ENCODE data around the gene C1orf167. TPM values are rescaled to one million over a fixed set of nuclear protein-coding genes. Genes with fewer than 3 reads are reported as not detected.

Gene C1orf167
- total and polyA plus RNA-seq, 2 of the 13 experiments (the other 11 are each of a cell fraction or from before 2014, with no cell fraction given), result not detected

DNA sequence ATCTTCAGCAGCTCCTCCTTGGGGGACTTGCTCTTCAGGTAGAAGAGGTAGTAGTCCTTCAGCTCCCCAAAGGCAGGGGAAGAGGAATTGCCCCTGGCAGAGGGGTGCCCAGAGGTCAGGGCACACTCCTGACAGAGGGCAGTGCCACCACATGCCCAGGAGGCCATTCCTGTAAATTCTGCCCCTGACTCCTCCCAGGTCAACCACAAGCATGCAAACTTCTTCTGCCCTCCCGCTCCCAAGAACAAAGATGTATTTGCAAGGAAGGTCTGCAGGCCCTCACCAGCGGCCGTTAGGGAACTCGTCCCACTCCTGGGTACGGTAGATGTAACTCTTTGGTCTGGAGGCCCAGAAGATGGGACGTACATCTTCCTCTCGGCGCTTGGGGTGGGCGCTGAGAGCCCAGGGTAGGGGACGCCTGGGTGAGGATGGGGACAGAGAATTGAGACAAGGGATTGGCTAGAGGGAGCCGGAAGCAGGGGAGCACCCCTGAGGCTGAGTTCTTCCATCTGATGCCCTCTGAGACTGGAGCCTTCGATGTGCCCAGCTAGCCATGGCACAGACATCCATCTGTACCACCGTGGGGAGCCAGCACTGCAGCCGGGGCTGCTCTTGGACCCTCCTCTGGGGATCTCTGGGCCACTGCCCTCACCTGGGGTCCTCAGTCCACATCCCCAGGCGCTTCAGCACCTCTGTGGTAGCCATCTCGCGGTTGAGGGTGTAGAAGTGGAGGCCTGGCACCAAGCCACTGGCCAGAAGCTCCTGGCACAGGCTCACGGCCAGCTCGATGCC, 32.6 kb downstream of the C1orf167 start (continued):
- TF ChIP-seq, protein P1, sequence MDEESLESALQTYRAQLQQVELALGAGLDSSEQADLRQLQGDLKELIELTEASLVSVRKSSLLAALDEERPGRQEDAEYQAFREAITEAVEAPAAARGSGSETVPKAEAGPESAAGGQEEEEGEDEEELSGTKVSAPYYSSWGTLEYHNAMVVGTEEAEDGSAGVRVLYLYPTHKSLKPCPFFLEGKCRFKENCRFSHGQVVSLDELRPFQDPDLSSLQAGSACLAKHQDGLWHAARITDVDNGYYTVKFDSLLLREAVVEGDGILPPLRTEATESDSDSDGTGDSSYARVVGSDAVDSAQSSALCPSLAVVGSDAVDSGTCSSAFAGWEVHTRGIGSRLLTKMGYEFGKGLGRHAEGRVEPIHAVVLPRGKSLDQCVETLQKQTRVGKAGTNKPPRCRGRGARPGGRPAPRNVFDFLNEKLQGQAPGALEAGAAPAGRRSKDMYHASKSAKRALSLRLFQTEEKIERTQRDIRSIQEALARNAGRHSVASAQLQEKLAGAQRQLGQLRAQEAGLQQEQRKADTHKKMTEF (CRISPR knock-in tag; IDR thresholded peaks at IDR 0.05), result no peak

DNA sequence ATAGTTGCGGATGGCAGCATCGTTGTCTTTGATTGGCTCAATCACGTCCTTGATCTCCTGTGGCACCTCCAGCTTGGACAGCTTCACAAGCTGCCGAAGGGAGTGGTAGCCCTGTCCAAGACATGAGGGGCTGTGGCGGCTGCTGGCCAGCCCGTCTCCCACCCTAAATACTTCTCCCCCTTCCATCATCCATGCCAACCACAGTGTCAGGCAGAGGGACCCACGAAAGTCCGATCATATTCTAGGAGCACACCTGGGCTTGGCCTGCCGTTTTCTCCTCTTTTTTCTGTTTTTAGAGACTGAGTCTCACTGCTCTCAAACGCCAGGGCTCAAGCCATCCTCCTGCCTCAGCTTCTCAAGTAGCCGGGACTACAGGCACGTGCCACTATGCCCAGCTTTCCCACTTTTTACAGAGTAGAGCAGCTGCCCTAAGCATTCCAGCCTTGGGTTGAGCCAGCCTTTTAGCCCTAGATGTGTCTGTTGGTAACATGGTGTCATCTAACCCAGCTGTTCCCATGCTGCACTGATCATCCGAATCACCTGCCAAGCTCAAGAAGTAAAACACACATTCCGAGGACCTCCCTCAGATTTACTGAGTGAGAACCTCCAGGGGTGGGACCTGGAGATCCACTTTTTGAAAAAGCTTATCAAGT, 33.4 kb downstream of the C1orf167 start:
- FAIRE-seq, result no peak
- no peaks in the 10 kb centered on the region for H3K9me3 ChIP-seq (ENCODE audit: low read length)
- H3K27me3 ChIP-seq (ENCODE audit: control insufficient read depth in 1 of 2, insufficient read depth in 2 of 2, low read length in 2 of 2), result no peaks in the 10 kb centered on the region
- in situ Hi-C loops (cut with HindIII; ENCODE audit: extremely low pct_ligation_motif_present, low pct_unique_long_range_greater_than_20kb), result no loop called here
- no peak overlapping the region for H3K4me3 ChIP-seq (replicated peaks in 1 of 3; ENCODE audit: insufficient read depth in 1 of 3, low read depth in 2 of 3, low read length in 3 of 3)
- no peak for TF ChIP-seq STAG1 (CRISPR knock-in tag; IDR thresholded peaks at IDR 0.05)
- no peak for TF ChIP-seq NRL (CRISPR knock-in tag; IDR thresholded peaks at IDR 0.05; ENCODE audit: borderline replicate concordance)
- TF ChIP-seq ZNF33A (CRISPR knock-in tag; IDR thresholded peaks at IDR 0.05; ENCODE audit: borderline replicate concordance), result no peak
- TF ChIP-seq, protein P2, sequence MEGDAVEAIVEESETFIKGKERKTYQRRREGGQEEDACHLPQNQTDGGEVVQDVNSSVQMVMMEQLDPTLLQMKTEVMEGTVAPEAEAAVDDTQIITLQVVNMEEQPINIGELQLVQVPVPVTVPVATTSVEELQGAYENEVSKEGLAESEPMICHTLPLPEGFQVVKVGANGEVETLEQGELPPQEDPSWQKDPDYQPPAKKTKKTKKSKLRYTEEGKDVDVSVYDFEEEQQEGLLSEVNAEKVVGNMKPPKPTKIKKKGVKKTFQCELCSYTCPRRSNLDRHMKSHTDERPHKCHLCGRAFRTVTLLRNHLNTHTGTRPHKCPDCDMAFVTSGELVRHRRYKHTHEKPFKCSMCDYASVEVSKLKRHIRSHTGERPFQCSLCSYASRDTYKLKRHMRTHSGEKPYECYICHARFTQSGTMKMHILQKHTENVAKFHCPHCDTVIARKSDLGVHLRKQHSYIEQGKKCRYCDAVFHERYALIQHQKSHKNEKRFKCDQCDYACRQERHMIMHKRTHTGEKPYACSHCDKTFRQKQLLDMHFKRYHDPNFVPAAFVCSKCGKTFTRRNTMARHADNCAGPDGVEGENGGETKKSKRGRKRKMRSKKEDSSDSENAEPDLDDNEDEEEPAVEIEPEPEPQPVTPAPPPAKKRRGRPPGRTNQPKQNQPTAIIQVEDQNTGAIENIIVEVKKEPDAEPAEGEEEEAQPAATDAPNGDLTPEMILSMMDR (CRISPR knock-in tag; IDR thresholded peaks at IDR 0.05), result no peak
- TF ChIP-seq, protein P3, sequence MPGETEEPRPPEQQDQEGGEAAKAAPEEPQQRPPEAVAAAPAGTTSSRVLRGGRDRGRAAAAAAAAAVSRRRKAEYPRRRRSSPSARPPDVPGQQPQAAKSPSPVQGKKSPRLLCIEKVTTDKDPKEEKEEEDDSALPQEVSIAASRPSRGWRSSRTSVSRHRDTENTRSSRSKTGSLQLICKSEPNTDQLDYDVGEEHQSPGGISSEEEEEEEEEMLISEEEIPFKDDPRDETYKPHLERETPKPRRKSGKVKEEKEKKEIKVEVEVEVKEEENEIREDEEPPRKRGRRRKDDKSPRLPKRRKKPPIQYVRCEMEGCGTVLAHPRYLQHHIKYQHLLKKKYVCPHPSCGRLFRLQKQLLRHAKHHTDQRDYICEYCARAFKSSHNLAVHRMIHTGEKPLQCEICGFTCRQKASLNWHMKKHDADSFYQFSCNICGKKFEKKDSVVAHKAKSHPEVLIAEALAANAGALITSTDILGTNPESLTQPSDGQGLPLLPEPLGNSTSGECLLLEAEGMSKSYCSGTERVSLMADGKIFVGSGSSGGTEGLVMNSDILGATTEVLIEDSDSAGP (CRISPR knock-in tag; IDR thresholded peaks at IDR 0.05; ENCODE audit: borderline replicate concordance), result no peak
- TF ChIP-seq, protein P4, sequence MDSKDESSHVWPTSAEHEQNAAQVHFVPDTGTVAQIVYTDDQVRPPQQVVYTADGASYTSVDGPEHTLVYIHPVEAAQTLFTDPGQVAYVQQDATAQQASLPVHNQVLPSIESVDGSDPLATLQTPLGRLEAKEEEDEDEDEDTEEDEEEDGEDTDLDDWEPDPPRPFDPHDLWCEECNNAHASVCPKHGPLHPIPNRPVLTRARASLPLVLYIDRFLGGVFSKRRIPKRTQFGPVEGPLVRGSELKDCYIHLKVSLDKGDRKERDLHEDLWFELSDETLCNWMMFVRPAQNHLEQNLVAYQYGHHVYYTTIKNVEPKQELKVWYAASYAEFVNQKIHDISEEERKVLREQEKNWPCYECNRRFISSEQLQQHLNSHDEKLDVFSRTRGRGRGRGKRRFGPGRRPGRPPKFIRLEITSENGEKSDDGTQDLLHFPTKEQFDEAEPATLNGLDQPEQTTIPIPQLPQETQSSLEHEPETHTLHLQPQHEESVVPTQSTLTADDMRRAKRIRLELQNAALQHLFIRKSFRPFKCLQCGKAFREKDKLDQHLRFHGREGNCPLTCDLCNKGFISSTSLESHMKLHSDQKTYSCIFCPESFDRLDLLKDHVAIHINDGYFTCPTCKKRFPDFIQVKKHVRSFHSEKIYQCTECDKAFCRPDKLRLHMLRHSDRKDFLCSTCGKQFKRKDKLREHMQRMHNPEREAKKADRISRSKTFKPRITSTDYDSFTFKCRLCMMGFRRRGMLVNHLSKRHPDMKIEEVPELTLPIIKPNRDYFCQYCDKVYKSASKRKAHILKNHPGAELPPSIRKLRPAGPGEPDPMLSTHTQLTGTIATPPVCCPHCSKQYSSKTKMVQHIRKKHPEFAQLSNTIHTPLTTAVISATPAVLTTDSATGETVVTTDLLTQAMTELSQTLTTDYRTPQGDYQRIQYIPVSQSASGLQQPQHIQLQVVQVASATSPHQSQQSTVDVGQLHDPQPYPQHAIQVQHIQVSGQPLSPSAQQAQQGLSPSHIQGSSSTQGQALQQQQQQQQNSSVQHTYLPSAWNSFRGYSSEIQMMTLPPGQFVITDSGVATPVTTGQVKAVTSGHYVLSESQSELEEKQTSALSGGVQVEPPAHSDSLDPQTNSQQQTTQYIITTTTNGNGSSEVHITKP (CRISPR knock-in tag; IDR thresholded peaks at IDR 0.05; ENCODE audit: low read depth), result no peak
- POLR2A ChIA-PET, result interaction anchor here (1.0 kb wide), 1 partner anchor 10 kb away, joined by 3 read pairs; no protein-coding TSS in a partner anchor
- no peak for ATAC-seq
- 86% methylated on average over 13 of the region's 14 CpGs for WGBS (ENCODE audit: low lambda C conversion rate)
- no peaks in the 10 kb centered on the region for H3K79me2 ChIP-seq (ENCODE audit: insufficient read depth, low read length)
- H4K20me1 ChIP-seq (ENCODE audit: insufficient read depth, low read length), result no peaks in the 10 kb centered on the region
- no peak overlapping the region for H2AFZ ChIP-seq (ENCODE audit: low read length)
- H3K4me2 ChIP-seq (ENCODE audit: low read depth, low read length), result no peak overlapping the region
- intact Hi-C loops (cut with micrococcal nuclease; ENCODE audit: unreplicated experiment), result no loop called here
- no peak overlapping the region for H3K27ac ChIP-seq (ENCODE audit: extremely low read length, insufficient read depth, low read length)
- peaks cover 5 to 10% of the 10 kb centered on the region in 2 experiments; a peak in 1 of 5 replicates for H3K36me3 ChIP-seq (replicated peaks in 1 of 2; ENCODE audit: control insufficient read depth in 1 of 2, insufficient read depth in 2 of 2, low read length in 2 of 2)
- CTCF ChIA-PET (ENCODE audit: low intra/inter-chr PET ratio, low total read pairs), result no interaction called here
- BruUV-seq (replicated peaks), result no TSS peak
- DNase-seq (ENCODE audit: low spot score), result no peak
- no peak overlapping the region for H3K9ac ChIP-seq (ENCODE audit: insufficient read depth, low read depth, low read length)
- no peaks in the 10 kb centered on the region for H3K4me1 ChIP-seq (ENCODE audit: insufficient read depth, low read length)

Measured in HepG2 (cell line).